T-helper 2 cell treated with Interferon-gamma antibody and Interleukin-4, amounts not matched to agents 100 ng/mL and 5 ng/mL, for 36 hours (primary cell): ENCODE measurements around the gene CLK2. TPM values are rescaled to one million over a fixed set of nuclear protein-coding genes. Genes with fewer than 3 reads are reported as not detected.

Source experiments
- intact Hi-C: fragments of 100-400 bp; cut with micrococcal nuclease; formaldehyde crosslinking; loops from one replicate; pipeline ENCODE4 v1.15.1; 2023
- total RNA-seq: library from RNA; stranded (reverse); gene quantifications from 2 replicates; pipeline ENCODE4 v1.2.3, GENCODE V29; 2022

CLK2 gene
- total RNA-seq: 89.5 and 91.9 TPM in 2 replicates

DNA sequence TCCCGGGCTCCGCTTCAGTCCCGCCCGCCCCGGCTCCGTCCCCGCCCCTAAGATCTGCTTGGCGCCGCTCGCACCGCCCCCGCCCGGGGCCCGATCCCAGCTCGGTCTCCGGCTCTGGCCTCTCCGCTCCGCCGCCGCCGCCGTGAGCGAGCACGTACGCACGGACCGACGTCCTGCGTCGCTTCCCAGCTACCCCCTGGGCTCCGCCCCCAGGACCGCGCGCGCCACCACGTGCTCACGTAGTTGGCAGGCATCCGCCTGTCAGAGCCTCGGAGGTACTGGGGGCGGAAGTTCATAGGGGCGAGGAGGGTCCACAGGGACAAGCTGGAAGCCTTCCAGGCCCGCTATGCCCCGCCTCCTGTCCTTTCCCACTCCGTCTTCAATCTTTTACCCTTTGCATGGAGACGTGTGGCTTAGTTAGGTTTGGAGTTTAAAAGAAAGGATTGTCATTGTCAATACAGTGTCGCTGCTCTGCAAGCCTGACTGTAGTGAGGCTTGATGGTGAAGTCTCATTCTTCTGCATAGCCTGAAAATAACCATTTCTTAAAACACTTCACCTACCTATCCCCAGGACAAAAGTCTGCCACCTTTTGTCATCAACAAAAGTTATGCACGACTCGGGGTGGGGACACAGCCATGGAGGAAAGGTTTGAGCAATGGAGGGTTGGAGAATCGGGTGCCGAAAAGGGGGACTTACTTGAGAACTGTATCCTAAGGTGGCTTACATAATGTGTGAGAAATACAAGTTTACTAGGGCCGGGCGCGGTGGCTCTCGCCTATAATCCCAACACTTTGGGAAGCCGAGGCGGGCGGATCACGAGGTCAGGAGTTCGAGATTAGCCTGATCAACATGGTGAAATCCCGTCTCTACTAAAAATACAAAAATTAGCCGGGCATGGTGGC lies at the start of gene CLK2:
CLK2 (minus strand) TSS at position 162 of the 903 bp plus-strand sequence. CDS start 2,527 bp downstream, outside the sequence.
- intact Hi-C loops: loop anchor here (1.0 to 10.0 kb wide), 5 partner anchors 11 to 291 kb away; partner anchors contain the start of genes ASH1L, ENTREP3 and SCAMP3

DNA sequence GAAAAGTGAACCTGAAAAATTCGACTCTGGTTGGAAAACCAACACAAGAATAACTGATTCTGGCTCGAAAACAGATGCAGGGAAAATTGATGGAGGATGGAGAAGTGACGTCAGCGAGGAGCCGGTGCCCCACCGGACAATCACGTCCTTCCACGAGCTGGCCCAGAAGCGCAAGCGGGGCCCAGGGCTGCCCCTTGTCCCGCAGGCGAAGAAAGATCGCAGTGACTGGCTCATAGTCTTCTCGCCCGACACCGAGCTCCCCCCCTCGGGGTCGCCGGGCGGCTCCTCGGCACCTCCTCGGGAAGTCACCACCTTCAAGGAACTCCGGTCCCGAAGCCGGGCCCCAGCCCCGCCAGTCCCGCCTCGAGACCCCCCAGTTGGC lies 49.3 kb upstream of the CLK2 start:
- intact Hi-C loops: loop anchor here (2.0 to 10.0 kb wide), 4 partner anchors 192 to 652 kb away; partner anchors contain the start of genes ARHGEF2, ASH1L, DAP3 and YY1AP1

DNA sequence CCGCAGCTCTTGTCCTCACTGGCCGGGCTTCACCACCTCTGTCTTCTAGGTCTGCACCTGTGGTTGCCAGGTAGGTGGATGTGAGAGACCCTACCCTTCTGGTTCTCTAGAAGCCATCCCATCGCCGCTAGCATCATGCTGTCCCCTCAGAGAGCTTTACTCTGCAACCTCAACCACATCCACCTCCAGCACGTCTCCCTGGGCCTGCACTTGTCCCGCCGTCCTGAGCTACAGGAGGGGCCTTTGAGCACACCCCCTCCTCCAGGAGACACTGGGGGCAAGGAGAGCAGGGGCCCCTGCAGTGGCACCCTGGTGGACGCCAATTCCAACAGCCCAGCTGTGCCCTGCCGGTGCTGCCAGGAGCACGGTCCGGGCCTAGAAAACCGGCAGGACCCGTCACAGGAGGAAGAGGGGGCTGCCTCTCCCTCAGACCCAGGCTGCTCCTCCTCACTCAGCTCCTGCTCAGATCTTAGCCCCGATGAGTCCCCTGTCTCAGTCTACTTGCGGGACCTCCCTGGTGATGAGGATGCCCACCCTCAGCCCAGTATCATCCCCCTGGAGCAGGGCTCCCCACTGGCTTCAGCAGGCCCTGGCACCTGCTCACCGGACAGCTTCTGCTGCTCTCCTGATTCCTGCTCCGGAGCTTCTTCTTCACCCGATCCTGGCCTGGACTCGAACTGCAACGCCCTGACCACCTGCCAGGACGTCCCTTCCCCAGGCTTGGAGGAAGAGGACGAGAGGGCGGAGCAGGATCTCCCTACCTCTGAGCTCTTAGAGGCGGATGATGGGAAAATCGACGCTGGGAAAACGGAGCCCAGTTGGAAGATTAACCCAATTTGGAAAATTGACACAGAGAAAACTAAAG lies 48.6 kb upstream of the CLK2 start:
- intact Hi-C loops: loop anchor here (2.0 to 10.0 kb wide), 4 partner anchors 193 to 653 kb away; partner anchors contain the start of genes ARHGEF2, ASH1L, DAP3 and YY1AP1

DNA sequence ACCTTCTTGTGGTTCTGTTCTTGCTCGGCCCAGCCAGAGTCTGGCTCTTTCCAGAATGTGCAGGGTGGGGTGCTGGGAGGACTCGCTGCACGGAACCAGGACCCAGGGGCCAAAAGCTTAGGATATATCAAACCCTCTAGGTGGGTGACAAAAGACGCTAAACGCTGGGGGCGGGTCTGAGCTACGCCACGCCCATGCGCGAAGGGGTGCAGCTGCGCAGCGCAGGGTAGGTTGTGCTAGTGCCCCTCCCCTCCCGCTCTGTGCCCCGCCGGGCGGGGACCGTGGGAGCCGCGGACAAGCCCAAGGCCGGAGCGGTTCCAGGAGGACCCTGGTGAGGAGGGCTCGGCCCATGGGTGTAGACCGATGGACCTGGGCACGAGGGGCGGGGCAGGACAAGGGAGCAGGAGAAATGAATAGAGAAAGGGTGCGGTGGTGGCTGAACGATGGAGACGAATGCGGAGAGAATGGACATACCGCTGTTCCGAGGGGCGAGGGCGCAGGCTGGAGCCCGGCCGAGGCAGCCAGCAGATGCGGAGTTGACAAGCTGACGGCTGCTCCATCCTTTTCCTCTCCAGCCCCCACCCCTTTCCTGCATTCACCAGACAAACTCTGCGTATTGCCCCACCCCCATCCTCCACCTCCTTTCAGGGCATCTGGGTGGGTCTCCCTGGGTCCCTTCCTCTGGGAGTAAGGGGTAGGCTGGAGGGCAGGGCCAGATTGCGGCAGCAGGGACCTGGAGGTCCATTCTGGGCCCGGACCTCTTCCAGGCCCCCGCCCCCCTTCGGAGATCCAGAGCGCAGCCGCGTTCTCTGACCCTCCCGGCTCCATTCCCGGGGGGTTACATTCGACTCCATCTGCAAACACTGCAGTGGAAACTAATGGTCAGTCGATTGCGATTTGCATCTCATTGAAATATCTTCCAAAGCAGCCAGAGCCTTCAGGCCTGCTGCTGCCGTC lies 47.6 kb upstream of the CLK2 start, which contains the start of gene RUSC1:
RUSC1 (plus strand) TSS at position 234 of the 957 bp plus-strand sequence. CDS start 880 bp downstream, outside the sequence.
- intact Hi-C loops: loop anchor here (5.0 to 10.0 kb wide), 3 partner anchors 194 to 654 kb away; partner anchors contain the start of genes ARHGEF2, DAP3 and YY1AP1

DNA sequence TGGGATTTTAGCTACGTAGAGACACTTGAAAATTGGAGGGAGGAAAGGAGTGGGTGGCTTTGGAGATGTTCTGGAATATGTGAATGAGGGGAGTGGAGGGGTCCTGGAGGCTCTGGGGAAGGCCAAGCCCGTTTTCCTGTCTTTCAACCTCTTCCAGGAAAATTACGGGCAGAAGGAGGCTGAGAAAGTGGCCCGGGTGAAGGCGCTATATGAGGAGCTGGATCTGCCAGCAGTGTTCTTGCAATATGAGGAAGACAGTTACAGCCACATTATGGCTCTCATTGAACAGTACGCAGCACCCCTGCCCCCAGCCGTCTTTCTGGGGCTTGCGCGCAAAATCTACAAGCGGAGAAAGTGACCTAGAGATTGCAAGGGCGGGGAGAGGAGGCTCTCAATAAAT lies 46.9 kb upstream of the CLK2 start:
- intact Hi-C loops: loop anchor here (5.0 to 10.0 kb wide), 3 partner anchors 195 to 655 kb away; partner anchors contain the start of genes ARHGEF2, DAP3 and YY1AP1

DNA sequence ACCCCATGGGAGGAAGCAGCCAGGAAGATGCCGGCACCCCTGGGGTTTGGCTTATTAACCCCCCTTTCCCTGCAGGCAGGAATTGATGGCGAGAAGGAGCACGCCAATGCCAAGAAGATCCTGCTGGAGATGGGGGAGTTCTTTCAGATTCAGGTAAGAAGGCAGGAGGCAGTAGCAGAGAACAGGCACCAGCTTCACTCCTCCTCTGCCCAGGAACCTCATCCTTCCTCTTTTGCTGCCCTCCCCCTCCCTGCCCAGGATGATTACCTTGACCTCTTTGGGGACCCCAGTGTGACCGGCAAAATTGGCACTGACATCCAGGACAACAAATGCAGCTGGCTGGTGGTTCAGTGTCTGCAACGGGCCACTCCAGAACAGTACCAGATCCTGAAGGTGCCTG lies 46.2 kb upstream of the CLK2 start:
- intact Hi-C loops: no loop called here

DNA sequence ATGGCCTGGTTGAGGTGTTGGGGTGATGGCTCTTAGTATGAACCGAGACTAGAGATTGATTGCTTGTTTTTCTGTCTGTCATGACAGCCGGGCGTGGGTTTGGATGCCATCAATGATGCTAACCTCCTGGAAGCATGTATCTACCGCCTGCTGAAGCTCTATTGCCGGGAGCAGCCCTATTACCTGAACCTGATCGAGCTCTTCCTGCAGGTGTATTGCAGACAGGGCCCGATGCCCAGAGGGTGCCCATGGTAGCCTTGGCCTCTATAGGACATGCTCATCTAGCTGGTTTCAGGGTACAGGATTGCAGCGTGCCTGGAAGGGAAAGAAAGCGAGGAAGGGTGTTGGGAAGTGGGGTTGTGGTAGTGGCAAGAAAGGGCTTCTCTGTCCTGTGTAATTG lies 44.8 kb upstream of the CLK2 start:
- intact Hi-C loops: no loop called here

DNA sequence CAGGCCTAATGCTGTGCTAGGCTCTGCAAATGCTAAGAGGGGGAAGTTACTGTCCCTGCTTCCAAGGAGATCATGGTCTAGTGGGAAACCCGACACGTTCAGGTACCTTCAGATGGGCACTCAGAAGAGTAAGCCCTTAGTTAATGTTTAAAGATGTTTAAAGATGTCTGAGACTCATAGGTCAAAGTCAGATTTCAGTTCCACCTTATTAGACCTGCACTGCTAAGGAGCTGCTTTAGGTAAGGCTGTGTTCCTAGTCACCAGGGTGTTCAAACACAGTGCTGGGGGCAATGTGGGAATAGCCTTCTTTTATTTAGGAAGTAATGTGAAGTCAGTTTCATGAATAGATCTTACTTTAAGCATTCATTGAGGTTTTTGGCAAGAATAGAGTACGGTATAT lies 43.6 kb upstream of the CLK2 start:
- intact Hi-C loops: no loop called here

DNA sequence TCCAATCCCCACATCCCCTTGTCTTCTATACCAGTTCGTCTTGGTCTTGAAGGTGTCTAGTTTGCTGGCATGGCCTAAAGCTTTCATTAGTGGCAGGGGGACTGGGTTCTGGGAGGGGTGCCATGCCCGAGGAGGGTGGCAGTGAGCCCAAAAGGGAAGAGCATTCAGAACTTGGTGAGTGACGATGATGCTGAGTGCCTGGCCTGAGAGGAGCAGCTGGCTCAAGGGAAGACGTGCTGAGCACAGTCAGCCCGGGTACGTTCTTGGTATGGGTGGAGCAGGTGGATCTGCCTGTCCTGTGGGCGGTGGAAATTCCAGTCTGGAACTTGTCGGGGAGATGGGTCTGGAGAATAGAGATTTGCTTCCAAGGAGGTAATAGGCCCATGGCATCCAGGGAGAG lies 40.0 kb upstream of the CLK2 start:
- intact Hi-C loops: no loop called here

DNA sequence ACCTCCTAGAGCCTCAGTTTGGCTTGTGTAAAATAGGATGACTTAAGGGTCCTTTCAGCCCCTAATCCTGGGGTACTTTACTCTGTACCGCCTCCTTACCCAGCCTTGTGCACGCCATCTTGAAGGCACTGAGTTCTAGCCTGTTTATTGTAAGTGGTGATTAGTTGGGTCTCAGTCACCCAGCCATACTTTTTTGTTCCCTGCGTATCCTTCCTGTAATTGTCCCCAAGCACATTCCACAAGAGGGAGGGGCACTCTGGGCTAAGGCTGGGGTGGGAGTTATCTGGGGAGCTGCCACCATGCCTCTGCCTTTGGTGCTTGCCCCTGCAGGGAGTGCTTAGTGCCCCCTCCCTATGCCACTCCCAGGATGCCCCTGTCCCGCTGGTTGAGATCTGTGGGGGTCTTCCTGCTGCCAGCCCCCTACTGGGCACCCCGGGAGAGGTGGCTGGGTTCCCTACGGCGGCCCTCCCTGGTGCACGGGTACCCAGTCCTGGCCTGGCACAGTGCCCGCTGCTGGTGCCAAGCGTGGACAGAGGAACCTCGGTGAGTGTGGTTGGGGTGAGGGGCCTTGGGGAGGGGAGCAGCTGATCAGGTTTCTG lies 36.2 kb upstream of the CLK2 start:
- intact Hi-C loops: no loop called here

DNA sequence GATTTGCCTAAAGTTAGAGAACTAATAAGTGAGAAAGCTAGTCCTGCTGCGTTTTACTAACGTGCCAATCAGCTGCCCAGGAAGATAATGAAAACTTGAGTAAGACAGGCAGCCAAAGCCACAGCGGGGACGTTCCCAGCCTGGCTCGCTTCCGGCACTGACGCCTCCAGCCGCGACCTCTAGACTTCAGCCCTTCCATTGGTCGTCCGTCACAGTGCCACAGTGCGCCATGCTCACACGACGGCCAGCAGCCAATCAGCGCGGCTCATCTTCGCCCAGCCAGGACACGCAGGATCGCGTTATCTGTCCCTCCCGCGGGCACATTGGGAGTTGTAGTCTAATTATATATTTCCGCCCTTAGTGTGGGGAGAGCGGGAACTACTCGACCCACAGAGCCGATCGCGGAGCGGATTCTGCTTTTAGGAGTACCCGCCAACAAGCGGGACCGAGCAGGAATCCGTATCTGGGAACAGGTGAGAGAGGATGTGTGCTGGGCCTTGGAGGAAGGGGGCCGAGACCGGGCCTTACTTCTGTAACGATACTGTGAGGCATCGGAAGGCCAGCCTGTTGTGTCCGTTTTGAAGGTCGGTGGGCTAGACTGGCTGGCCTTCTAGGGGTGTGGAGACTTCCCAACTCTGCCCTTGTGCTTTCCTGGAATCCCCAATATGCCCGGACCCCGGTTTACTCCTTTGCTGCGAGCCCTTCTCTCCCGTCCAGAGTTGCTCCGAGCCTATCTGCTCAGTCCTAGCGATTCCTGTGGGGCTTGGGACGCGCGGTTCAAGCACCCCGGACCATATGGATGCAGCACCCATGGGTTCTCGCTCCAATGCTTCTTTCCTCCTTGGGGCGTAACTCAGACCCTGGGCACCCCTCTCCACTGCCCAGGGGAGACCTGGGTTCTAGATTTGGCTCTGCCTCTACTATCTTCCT lies 35.5 kb upstream of the CLK2 start, which contains the start of gene FDPS:
FDPS (plus strand) TSS at position 374 of the 930 bp plus-strand sequence. CDS start 924 bp downstream, outside the sequence.
- intact Hi-C loops: loop anchor here (1.0 kb wide), 3 partner anchors 15 to 58 kb away; partner anchors contain the start of gene HCN3

DNA sequence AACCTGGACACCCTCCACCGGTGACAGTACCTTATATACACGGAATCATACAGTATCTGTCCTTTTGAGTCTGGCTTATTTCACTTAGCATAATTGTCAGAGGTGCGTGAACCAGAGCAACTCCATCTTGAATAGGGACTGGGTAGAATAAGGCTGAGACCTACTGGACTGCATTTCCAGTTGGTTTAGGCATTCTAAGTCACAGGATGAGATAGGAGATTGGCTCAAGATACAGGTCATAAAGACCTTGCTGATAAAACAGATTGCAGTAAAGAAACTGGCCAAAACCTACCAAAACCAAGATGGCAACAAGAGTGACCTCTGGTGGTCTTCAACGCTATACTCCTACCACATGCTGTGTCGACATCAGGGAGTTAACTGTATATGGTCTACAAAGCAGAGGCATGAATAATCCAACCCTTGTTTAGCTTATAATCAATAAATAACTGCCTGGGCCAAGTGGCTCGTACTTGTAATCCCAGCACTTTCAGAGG lies 34.0 kb upstream of the CLK2 start:
- intact Hi-C loops: no loop called here

DNA sequence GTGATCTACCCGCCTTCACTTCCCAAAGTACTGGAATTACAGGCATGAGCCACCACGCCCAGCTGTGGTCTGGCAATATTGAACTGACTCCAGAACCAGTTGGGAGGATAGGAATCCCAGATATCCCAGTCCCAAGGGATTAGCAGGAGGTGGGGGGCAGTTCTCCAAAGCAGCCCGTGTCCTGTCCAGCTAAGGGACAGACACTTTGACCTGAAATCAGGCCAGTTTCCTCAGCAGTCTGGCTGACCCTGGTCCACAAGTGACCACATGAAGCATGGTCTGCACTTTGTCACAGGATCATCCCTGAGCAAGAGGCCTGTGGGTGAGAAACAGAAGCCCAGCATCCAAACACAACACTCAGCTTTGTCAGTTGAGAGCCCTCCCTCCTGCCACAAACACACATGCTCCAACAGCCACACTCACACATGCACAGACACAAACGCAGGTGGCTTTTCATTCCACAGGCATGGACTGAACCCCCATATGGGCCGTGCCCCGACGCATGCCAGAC lies 32.6 kb upstream of the CLK2 start:
- intact Hi-C loops: no loop called here

DNA sequence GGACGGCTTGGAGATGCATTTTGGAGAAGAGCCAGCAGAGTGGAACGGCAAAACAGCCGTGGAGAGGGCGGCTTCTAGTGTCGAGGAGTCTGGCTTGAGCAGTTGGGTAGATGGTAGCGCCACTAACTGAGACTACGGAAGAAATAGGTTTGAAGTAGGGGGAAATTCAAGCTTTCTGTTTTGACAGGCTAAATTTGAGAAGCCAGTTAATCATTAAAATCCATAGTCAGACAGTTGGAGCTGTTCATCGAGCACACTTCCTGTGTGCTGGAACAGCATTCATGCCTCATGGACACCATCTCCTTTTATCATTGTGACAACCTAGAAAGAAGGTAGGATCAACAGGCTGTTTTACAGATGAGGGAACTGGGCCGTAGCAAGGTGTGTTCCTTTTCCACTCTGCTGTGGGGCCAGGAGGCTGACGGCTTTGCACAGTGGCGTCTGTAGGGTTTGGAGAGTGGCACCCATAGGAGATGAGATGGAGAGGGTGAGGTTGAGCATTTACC lies 31.3 kb upstream of the CLK2 start:
- intact Hi-C loops: no loop called here

DNA sequence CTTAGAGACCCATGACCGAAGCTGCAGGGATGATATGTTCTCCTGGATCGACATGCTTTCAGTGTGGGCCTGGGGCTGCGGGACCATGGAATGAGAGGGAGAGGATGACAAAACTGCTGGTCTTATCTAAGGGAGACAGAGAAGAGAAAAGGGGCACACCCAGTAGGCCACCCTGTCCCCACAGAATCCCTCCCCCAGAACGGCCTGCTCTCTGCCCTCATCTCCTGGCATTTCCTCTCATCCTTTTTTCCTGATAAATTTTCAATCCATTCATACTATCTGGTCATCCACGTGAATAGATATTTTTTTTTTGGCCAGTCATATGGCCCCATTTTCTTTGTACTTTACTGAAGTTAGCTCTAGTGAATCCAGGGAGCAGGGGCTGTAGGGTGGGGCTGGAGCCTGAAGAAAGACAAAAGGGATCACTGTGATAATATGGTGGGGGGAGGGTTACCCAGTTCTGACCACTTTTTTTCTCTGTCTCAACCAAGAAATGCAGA lies 28.1 kb upstream of the CLK2 start, which contains the start of gene PKLR:
PKLR (minus strand) TSS at position 97 of the 500 bp plus-strand sequence; CDS start at position 54, 43 bp downstream.
- intact Hi-C loops: no loop called here

DNA sequence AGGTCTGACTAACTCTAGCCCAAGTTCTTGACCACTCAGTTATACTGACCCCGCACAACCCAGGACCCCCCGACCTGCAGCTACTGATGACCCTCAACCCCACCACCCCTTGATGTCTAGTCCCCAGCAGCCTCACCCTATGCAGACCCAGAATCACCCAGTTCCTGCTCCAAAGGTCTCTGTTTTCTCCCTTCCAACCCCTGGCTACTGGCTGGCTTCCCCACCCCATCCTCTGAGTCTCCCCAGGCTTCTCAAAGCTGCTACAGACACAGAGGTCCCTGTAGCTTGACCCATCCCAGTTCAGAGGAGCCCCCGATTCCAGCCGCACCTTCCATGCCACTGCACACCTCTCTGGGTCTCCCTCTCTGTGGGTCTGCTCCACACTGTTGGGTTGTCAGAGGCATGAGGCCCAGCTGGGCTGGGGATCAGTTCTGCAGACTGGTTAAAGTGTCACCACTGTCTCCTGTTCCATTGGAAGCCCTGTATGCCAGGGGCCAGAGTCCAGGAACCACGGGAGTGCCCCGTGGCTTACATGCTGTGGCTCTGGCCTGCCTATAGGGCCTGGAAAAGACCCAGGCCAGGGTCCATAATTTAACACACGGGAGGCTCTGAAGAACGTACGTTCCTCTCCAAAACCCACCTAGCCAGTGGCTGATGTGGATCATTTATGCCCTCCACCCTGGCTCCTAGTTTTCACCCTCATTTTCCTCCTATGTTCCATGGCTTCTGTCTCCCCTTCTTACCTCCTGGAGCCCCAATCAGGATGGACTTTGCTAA lies 27.4 kb upstream of the CLK2 start:
- intact Hi-C loops: no loop called here

DNA sequence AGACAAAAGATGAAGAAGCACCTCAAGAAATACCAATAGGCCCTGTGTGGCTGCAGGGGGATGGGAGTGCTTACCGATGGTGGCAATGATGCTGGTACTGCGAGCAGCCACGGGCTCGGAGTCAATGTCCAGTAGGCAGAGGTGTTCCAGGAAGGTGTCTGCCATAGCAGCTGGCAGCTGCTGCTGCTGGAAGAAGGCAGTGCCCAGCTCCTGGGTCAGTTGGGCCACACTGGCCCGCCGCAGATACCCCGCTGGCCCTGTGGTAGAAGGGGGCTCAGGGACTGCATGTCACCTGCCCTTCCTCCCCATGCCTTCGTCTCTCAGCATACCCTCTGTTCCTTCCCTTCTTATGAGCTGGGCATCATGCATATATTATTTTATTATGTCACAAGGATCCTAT lies 26.7 kb upstream of the CLK2 start:
- intact Hi-C loops: no loop called here
